Esophagus squamous epithelium (tissue), 4 donors: ENCODE measurements around the gene CPED1.

Experiments used
- CTCF ChIP-seq, 6 experiments: fragments of 450-650 bp in 4 of 6; fragments of 200-600 bp in 2 of 6; sonication (generic) in 2 of 6; IDR thresholded peaks; one replicate each; pipeline ENCODE4 v1.5.1; 2016 to 2019; ENCODE audit warnings: antibody characterized with exemption in 6 of 6, mild to moderate bottlenecking in 4 of 6, moderate library complexity in 4 of 6
- POLR2A ChIP-seq, 4 donors: fragments of 450-650 bp; IDR thresholded peaks; one replicate each; pipeline ENCODE4 v1.6.1; 2017; ENCODE audit warnings: antibody characterized with exemption in 4 of 4, mild to moderate bottlenecking in 4 of 4, moderate library complexity in 3 of 4

- TF ChIP-seq POLR2A (IDR thresholded peaks at IDR 0.05) (no peak), CTCF (IDR thresholded peaks at IDR 0.05) (no peak)
These were observed 208.9 kb downstream of the CPED1 start for GRCh38 chr7:121197455-121197854.
